ENCODE data around the gene M1AP.

DNA sequence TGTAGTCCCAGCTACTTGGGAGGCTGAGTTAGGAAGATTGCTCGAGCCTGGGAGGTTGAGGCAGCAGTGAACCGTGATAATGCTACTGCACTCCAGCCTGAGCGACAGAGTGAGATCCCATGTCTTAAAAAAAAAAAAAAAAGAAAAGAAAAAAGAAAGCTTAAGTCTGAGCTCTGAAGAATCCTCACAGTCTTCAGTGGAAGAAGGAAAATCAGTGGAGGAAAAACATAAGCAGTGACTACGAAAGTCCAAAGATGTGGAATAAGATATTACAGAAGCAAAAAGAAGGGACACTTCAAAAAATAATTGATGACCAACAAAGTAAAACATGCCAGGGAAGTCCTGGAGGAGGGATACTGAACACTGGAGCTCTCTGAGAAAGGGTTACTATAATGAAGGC, 137.9 kb downstream of the M1AP start:
- TF ChIP-seq POLR2AphosphoS5 (IDR thresholded peaks at IDR 0.05; ENCODE audit: borderline replicate concordance, low read depth, low read length) (no peak), EZH2 (IDR thresholded peaks at IDR 0.05) (no peak)
